CD4-positive, alpha-beta T cell treated with Interleukin-15 for 4 hours (primary cell): ENCODE data around the gene NSUN6.

Experiments
- DNase-seq: peaks from one replicate; pipeline ENCODE4 v3.0.0-alpha.2; 2020; ENCODE audit warnings: low spot score

NSUN6 gene

GRCh38 chr10:18651324-18652007, at the start of gene NSUN6:
Gene NSUN6, minus strand, starts transcription at chr10:18651587. Its CDS starts 384 bp downstream, at chr10:18651203.
- DNase-seq: peak; percentile 91

- no peak for DNase-seq
These were observed 48.8 kb upstream of the NSUN6 start for GRCh38 chr10:18699849-18700840.

- DNase-seq: no peak
These were observed 39.2 kb upstream of the NSUN6 start for GRCh38 chr10:18690541-18690940.

- DNase-seq: no peak
These were observed 38.1 kb upstream of the NSUN6 start for GRCh38 chr10:18689498-18689897.

- DNase-seq: no peak
These were observed 36.3 kb upstream of the NSUN6 start for GRCh38 chr10:18687706-18688105.

GRCh38 chr10:18687195-18687594, 35.8 kb upstream of the NSUN6 start:
- DNase-seq: no peak

GRCh38 chr10:18685555-18685954, 34.2 kb upstream of the NSUN6 start:
- no peak for DNase-seq

GRCh38 chr10:18684953-18685352, 33.6 kb upstream of the NSUN6 start:
- DNase-seq: peak; percentile 12

GRCh38 chr10:18684416-18684815, 33.0 kb upstream of the NSUN6 start:
- no peak for DNase-seq

GRCh38 chr10:18683427-18683826, 32.0 kb upstream of the NSUN6 start:
- no peak for DNase-seq

- DNase-seq: no peak
These were observed 30.6 kb upstream of the NSUN6 start for GRCh38 chr10:18681971-18682411.

GRCh38 chr10:18681366-18681765, 30.0 kb upstream of the NSUN6 start:
- no peak for DNase-seq

GRCh38 chr10:18680754-18681153, 29.4 kb upstream of the NSUN6 start:
- no peak for DNase-seq

GRCh38 chr10:18675086-18675801, 23.9 kb upstream of the NSUN6 start:
- no peak for DNase-seq

GRCh38 chr10:18668026-18668425, 16.6 kb upstream of the NSUN6 start:
- no peak for DNase-seq

GRCh38 chr10:18666810-18667209, 15.4 kb upstream of the NSUN6 start:
- DNase-seq: no peak

GRCh38 chr10:18665815-18666558, 14.6 kb upstream of the NSUN6 start:
- DNase-seq: no peak

- DNase-seq: no peak
These were observed 13.6 kb upstream of the NSUN6 start for GRCh38 chr10:18664841-18665478.

- no peak for DNase-seq
These were observed 9.5 kb upstream of the NSUN6 start for GRCh38 chr10:18660816-18661431.

- DNase-seq: peak; percentile 13
These were observed 8.6 kb upstream of the NSUN6 start for GRCh38 chr10:18659819-18660535.
